H4 (cell line): Measurements from ENCODE around the gene UGP2. TPM values are rescaled to one million over a fixed set of nuclear protein-coding genes. Genes with fewer than 3 reads are reported as not detected.

Experiments used
- DNase-seq: peaks from one replicate; pipeline ENCODE4 v3.0.0-alpha.2; 2015; ENCODE audit warnings: low spot score
- total RNA-seq: library from RNA; depleted of rRNA; stranded (reverse); fragments of >200 nt; shearing (Covaris generic); gene quantifications from 2 replicates; pipeline ENCODE4 v1.2.3, GENCODE V29; 2014

The UGP2 gene
- total RNA-seq, 1 experiment from 2014 or later = 79.8 TPM

DNA sequence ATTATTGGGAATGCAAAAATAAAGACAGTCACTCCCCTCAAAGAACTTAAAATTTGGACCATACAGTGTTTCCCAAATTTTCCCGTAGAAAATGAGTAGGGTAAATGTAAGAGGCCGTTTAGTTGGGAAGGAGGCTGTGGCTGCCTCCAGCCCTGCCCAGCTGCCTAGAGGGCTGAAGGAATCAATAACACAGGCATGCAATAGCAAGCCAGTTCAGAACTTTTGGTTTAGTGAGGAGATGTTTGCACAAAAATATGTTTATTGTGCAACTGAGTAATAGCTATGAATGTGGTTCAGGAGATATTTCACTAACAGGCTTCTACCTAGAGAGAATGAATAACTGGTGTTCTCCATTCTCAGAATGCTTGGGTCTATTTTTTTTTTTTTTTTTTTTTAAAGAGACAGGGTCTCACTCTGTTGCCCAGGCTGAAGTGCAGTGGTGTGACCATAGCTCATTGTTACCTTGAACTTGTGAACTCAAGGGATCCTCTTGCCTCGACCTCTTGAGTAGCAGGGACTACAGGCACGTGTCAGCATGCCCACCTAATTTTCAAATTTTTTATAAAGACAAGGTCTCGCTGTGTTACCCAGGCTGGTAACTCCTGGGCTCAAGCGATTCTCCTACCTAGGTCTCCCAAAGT, 23.6 kb downstream of the UGP2 start:
- no peak for DNase-seq

DNA sequence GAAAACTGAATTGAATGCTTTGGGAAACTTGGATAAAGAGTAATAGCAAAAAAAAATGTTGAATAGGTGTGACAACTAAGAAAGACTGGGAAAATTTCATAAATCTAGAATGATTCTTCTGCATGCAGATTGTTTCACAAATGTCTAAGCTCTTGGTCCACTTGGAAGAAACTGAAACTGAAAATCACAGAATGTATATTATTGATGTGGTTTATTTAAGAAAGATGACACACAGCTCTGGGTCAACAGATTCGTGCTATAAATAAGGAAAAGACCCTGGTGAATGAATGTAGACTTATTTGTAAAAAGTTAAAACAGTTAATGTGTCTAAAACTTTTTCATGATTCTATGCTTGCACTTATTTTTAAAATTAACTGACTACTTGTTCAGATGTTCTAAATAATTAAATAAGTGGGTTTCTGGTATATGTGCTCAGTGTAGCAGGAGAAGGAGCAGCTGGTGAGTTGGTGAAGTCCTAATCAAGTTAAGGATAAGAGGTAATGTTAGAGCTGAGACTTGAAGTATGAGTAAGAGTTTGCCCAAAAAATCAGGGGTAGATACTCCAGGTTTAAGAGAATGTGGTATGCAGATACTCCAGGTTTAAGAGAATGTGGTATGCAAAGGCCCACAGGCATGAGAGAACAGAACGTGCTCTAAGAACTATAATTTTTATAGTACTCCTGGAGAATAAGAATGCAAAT, 24.5 kb downstream of the UGP2 start:
- no peak for DNase-seq

DNA sequence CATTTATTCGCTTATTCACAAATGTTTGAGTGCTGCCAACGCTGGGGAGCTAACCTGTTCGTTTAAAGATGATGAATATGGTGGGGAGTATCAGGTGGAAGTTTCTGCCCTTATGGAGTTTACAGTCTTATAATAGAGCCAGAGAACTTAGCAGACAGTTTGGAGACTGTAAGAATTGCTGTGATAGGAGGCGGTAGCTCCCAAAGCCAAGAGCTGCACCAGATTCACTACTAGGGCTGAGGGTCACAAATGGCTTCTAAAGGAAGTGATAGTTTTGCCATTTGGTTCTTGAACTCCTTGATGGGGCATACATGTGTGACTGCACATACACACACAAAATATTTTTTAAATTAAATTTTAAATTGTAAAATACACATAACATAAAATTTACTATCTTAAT, 29.0 kb downstream of the UGP2 start:
- no peak for DNase-seq

DNA sequence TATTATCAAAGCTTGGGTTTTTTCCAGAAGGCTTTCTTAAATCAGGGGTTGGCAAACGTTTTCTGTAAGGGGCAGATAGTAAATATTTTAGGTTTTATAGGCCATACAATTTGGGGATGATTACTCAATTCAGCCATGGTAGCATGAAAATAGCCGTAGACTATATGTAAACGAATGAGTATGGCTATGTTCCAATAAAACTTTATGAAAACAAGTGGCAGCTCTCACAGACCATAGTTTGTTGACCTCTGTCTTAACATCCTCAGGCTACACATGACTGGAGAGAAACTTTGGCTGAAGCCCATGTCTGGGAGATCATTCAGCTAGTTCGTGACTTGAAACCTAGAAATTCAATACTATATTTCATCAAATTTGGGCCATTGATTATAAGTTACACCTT, 30.2 kb downstream of the UGP2 start:
- DNase-seq = peak; percentile 20

DNA sequence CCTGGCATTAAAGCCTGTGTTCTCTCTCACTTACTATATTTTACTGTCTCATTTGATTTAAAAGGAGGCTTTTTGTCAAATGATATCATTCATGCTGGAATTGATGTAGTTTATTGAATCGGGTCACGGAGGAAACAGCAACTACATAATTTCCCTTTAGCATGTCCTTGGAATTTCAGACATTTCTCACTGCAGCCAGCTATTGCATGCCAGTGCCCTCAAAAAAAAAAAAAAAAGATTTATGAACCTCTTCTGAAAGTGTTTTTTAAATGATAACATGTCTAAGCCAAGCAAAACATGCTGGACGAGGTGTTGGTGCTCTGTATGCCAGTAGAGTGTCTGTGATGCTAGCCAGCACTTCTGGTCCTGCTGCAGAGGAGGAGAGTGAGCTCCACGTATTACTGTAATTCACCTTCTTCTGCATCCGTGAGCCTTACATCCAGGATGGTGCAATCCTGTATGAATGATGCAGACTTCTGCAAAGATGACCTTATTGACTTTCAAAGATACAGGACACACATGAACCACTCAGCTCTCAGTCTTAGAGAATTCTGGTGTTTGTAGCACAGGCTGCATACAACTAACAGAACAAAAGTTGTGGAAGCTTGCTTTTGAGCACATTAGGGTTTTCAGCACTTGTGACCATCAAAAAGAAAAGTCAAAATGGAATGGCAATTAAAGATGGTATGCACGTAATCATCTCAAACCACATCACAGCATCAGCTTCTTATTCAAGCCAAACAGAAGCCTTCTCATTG, 31.1 kb downstream of the UGP2 start:
- DNase-seq = no peak

DNA sequence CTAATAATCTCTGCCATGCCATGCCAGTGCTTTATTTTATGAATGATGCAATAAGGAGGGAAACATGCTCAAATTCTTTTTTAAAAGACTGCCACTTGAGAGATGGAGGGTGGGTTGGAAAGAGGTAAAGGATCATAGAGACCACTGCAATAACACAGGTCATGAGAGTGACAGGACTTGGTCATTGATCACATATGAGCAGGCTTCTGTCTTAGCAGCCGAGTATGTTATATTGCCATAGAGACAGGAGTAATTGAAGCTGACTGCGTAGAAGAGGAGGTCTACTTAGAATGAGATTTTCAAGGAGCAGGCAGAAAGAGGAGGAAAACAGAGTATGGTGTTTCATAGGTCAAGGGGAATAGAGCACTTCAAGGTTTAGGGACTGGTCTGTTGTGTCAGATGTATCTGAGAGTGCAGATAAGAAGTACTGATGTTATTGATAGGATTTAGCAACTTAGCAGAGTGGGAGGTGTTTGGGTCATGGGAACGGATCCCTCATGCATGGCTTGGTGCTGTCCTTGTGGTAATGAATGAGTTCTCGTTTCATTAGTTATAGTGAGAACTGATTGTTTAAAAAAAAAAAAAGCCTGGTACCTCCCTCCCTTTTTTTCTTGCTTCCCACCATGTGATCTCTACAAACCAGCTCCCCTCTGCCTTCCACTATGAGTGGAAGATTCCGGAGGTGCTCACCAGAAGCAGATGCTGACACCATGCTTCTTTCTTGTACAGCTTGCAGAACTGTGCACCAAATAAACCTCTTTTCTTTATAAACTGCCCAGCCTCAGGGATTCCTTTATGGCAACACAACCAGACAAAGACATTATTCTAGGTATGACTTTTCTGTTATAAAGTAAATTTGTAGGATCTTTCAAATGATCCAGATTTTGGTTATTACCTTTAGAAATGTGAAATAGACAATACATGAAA, 32.8 kb downstream of the UGP2 start:
- DNase-seq = no peak

GRCh38 chr2:63875131-63875527, 33.4 kb downstream of the UGP2 start:
- no peak for DNase-seq

DNA sequence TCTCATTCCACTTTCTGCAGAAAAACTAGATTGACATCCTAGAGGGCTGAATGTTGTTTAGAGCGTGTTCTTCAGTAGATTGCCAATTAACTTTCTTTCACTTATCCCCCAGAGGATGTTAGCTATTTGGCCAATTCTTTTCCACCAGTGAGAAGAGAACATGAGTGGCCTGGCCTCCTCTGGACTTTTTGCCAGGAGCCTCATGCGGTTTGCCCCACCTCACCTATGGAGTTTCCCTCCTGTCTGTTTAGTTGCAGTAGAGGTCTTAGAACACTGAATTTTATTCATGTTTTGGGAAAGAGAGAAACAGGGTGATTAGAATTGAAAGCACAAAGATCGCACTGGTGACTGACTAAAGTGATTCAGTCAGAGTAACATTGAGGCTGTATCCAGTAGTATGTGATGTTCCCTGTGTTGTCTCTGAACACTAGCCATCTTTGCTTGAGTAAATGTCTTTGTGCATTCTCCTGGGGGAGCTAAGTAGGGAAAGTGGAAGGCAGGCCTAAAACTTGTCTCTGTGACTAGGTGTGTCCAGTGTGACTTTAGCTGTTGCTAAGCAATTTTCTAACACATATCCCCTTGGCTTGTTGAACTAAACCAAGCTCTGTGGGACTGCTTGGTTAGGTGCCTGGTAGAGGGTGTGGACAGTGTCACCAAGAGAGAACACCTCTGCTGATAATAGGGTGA, 34.0 kb downstream of the UGP2 start:
- no peak for DNase-seq

- no peak for DNase-seq
These were observed 34.6 kb downstream of the UGP2 start for GRCh38 chr2:63876311-63876710.

DNA sequence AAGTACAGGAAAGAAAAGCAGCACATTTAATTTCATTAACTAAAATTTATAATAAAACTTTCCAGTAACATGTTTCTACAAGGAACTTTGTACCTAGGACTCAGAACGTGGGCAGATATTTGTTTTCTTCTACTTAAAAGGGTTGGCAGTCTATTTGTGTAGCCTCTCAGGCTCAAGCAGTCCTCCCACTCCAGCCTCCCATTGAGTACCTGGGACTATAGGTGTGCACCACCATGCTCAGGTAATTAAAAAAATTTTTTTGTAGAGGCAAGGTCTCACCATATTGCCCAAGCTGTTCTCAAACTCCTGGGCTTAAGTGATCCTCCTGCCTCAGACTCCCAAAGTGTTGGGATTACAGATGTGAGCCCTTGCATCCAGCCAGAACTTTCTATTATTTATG, 36.8 kb downstream of the UGP2 start:
- no peak for DNase-seq

- no peak for DNase-seq
These were observed 38.3 kb downstream of the UGP2 start for GRCh38 chr2:63879876-63880433.

DNA sequence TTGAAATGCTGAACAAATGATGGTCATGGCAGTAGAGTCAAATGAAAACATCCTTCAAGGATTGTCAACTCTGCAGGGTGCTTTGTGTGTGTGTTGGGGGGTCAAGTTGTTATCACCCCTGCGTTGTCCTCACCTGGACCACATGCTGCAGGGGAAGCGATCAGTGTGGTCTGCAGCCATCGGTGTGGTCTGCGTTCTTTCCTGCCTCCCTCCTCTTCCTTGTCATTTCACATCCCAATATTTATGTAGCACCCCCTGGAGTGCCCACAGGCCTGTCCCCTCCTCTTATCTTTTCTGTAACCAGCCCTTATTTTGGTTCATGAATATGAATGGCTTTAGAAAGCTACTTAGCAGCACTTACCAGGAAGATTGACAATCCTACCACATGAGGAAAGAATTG, 38.9 kb downstream of the UGP2 start:
- no peak for DNase-seq

DNA sequence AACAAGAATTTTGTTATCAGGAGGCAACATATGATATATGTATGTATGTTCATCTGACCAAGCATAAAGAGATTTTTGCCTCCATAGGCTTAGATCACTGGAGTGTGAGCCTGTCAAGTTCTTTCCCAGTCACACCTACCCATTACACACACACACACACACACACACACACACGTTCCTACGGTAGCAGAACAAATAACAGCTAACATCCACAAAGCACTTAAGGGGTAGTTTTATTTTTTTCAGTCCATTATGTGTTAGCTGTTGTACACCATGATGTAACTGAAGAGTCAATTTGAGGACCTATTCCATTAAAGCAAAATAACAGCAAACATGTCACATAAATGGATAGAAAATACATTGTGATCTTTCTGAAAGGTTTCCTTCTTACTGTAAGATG, 39.5 kb downstream of the UGP2 start:
- DNase-seq = no peak

GRCh38 chr2:63882395-63883105, 40.9 kb downstream of the UGP2 start:
- no peak for DNase-seq

GRCh38 chr2:63886445-63886844, 44.7 kb downstream of the UGP2 start:
- no peak for DNase-seq

DNA sequence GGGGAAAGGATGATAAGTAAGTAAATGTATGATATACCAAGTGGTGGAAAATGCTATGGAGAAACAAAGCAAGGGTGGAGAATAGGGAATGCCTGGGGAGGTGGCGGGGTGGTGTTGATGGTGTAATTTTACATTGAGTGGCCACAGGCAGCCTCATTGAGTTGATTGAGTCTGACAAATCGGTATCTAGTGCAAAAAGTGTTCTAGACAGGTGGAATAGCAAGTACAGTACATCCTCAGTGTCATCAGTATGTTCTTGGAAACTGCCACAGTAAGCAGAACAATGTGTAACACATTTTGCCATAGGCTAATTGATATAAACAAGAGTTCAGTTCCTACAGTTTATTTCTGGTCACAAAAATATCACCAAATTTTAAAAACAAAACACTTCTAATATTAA, 46.4 kb downstream of the UGP2 start:
- DNase-seq = no peak

DNA sequence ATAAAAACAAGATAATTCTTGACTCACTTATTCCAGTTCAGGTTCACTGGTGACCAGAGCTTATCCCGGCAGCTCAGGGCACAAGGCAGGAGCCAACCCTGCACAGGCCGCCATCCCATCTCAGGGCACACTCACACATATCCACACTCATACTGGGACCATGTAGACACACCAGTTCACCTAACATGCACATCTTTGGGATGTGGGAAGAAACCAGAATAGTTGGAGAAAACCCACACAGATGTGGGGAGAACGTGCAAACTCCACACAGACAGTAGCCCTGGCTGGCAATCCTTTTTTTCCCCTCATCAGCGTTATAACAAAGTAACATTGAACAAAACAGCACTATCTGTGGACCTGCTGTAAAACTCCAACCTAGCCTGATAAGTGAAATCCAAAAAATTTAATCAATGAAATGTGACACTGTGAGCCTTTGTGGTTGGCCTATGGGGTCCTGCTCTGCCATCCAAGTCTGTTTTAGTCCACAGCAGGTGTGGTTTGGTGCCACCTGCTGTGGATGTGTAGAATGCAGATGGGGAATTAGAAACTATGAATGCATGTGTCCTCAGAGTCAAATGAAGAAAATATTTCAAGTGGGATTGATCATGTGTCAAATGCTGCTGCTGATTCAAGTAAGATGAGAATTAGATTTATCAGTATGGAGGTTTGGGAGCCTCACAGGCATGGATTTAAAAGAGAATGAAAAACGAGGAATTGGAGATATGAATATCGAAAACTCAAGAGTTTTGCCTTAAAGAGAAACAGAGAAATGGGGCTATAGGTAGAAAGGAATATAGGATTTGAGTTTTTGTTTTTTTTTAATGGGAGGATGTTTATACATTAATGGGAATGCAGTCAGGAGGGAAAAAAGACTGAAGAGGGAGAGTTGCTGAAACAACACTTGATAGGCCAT, 47.0 kb downstream of the UGP2 start:
- peak; percentile 38 for DNase-seq

DNA sequence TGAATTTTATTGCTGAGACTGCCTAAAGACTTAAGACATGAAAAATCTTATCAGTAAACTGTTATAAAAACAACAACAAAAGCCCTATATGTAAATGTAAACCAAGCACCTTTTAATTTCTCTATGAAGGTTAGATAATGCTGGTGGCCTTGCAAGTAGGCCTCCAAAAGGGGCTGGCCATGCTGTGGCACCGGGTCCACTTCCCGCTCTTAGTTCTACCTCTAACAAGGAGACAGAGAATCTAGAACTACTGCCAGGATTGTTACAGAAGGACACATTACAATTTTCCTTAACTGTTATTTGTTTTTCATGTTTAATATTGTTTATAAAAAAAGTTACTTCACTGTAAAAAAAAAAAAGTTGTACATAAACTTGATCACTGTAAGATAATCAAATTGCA, 49.0 kb downstream of the UGP2 start:
- DNase-seq = no peak

- DNase-seq = no peak
These were observed 49.9 kb downstream of the UGP2 start for GRCh38 chr2:63891488-63892030.
